ENCODE measurements around the gene ABHD2.
A peak's percentile ranks its signal among the peaks of the same experiment; 100 is the strongest.

Gene ABHD2

GRCh38 chr15:89167267-89168176 is 79.3 kb downstream of the ABHD2 start:
- DNase-seq (ENCODE audit: low read depth), result no peak

GRCh38 chr15:89168316-89168833 is 80.1 kb downstream of the ABHD2 start:
- DNase-seq (ENCODE audit: low read depth), result no peak

GRCh38 chr15:89170364-89170763 is 82.1 kb downstream of the ABHD2 start:
- no peak for DNase-seq (ENCODE audit: low read depth)

GRCh38 chr15:89171136-89172072 is 83.1 kb downstream of the ABHD2 start:
- DNase-seq (ENCODE audit: low read depth), result no peak

GRCh38 chr15:89172921-89173320 is 84.7 kb downstream of the ABHD2 start:
- DNase-seq (ENCODE audit: low read depth), result no peak

- no peak for DNase-seq (ENCODE audit: low read depth)
These were observed 86.2 kb downstream of the ABHD2 start for GRCh38 chr15:89174476-89174875.

- no peak for DNase-seq (ENCODE audit: low read depth)
These were observed 87.4 kb downstream of the ABHD2 start for GRCh38 chr15:89175617-89176191.

GRCh38 chr15:89177116-89177515 is 88.9 kb downstream of the ABHD2 start:
- no peak for DNase-seq (ENCODE audit: low read depth)

GRCh38 chr15:89177633-89178306 is 89.5 kb downstream of the ABHD2 start:
- DNase-seq (ENCODE audit: low read depth), result peak; percentile 39

GRCh38 chr15:89178307-89178977 is 90.2 kb downstream of the ABHD2 start:
- no peak for DNase-seq (ENCODE audit: low read depth)

GRCh38 chr15:89179966-89180875 is 92.0 kb downstream of the ABHD2 start:
- DNase-seq (ENCODE audit: low read depth), result no peak

GRCh38 chr15:89184357-89184756 is 96.1 kb downstream of the ABHD2 start:
- no peak for DNase-seq (ENCODE audit: low read depth)

GRCh38 chr15:89184886-89185526 is 96.8 kb downstream of the ABHD2 start:
- DNase-seq (ENCODE audit: low read depth), result no peak

- DNase-seq (ENCODE audit: low read depth), result no peak
These were observed 98.5 kb downstream of the ABHD2 start for GRCh38 chr15:89186803-89187202.

- no peak for DNase-seq (ENCODE audit: low read depth)
These were observed 99.2 kb downstream of the ABHD2 start for GRCh38 chr15:89187301-89187985.

- DNase-seq (ENCODE audit: low read depth), result no peak
These were observed 99.8 kb downstream of the ABHD2 start for GRCh38 chr15:89187986-89188514.

- no peak for DNase-seq (ENCODE audit: low read depth)
These were observed 103.9 kb downstream of the ABHD2 start for GRCh38 chr15:89192136-89192535.

GRCh38 chr15:89192766-89193165 is 104.5 kb downstream of the ABHD2 start:
- no peak for DNase-seq (ENCODE audit: low read depth)

- no peak for DNase-seq (ENCODE audit: low read depth)
These were observed 106.4 kb downstream of the ABHD2 start for GRCh38 chr15:89194608-89195007.

Data from stimulated activated CD8-positive, alpha-beta memory T cell treated with anti-CD3 and anti-CD28 coated beads, Interleukin-12 subunit alpha, Interleukin-12 subunit beta, amount 100 ng/mL, for 1 hour (primary cell).